Activated CD8-positive, alpha-beta memory T cell treated with anti-CD3 and anti-CD28 coated beads, Interleukin-2, amount 50 U/mL, for 1 hour (primary cell): ENCODE results near the gene IQCM.

ENCODE experiments used
- DNase-seq: peaks from one replicate; pipeline ENCODE4 v3.0.0-alpha.2; 2020; ENCODE audit errors: extremely low read depth

The IQCM gene

GRCh38 chr4:149815743-149816142 lies at the start of gene IQCM:
Gene IQCM, minus strand, starts transcription at chr4:149815843. Its CDS starts 73,152 bp downstream, at chr4:149742691.
- DNase-seq, result no peak

DNA sequence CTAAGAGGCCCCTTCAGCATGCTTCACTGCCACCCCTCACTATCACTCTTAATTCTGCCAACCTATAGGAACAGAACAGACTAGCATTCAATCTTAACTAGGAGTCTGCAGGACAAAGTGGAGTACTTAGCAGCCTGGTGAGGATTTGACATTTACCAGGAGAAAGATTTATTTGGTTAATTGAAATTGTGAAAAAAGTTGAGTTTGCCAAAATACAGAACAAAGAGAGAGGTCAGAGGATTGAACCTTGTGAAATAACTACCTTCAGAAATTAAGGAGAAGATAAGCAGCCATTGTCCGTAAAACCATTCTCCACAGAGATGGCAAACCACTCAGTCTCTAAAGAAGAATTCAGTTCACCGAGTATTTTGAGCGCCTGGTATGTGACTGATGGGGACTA lies 41.8 kb upstream of the IQCM start:
- no peak for DNase-seq

GRCh38 chr4:149845743-149846142 lies 30.1 kb upstream of the IQCM start:
- no peak for DNase-seq

DNA sequence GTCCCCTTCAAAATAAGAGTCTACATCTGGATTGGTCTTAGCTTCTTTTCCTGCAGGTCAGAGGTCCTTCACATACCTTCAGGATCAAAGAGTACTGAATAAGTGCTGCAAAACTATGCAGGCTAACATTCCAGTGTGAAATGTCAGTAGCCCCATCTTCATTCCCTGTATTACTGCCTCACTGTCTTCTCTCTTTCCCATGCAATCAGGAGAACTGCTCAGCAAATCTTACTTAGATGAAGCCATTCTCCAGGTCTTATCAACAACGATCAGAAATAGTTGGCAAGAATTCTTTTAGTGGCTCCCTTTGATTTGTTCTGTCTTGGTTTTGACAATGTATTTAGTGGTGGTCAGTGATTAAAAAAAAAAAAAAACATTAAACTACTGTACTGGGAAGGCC lies 26.0 kb upstream of the IQCM start:
- no peak for DNase-seq

- DNase-seq, result no peak
These were observed 22.4 kb upstream of the IQCM start for GRCh38 chr4:149838036-149838435.

- DNase-seq, result no peak
These were observed 20.9 kb upstream of the IQCM start for GRCh38 chr4:149836546-149836945.

DNA sequence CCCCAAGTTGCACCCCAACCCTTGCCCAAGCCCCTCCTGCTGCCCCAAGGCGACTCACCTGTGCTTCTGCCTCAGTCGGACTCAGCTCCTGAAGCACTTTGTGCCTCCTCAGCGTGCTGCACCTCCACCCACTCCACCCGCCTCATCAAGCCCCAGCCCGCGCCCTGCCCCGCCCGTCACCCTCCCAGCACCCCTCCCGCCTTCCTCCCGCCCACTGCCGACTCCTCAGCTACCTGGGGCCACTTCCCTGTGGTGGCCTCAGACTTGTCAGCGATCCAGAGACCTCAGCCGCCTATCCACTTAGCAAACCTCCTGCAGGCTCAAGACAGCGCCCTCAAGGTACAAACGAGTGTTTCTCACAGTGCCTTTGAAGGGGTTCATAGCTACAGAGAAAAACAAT lies 19.6 kb upstream of the IQCM start:
- no peak for DNase-seq

DNA sequence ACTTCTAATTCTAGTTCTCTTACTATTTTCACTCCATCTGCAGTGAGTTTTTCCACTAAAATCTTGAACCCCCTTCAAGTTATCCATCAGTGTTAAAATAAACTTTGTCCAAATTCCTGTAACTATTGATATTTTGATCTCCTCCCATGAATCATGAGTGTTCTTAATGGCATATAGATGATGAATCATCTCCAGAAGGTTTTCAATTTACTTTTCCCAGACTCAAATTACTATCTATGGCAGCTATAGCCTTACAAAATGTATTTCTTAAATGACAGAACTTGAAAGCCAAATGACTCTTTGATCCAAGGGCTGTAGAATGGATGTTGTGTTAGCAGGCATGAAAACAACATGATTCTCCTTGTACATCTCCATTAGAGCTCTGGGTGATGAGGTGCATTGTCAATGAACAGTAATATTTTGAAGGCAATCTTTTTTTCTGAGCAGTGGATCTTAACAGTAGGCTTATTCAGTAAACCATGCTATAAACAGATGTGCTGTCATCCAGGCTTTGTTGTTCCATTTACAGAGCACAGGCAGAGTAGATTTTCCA lies 16.1 kb upstream of the IQCM start:
- DNase-seq, result no peak

GRCh38 chr4:149830823-149831222 lies 15.2 kb upstream of the IQCM start:
- no peak for DNase-seq

- DNase-seq, result no peak
These were observed 9.7 kb upstream of the IQCM start for GRCh38 chr4:149825336-149825735.

DNA sequence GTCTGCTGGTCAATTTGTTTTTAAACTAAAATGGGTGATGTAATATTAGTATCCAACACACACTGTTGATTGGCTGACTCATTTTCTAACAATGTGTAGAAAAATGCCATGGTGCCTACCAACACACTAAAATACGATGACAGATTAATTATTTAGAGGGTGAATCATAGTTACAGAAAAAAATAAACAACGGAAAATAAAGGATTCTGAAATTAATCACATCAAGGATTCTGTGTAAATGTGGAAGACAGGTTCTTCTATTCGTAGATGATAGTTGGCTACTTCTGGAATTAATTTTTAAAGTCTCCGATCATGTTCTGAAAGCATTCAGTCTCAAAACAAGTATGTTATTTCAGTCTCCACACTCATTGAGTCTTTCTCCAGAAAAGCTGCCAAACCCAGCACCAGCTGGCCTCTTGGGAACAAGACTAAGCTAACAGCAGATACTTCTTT lies 8.2 kb upstream of the IQCM start:
- DNase-seq, result no peak

DNA sequence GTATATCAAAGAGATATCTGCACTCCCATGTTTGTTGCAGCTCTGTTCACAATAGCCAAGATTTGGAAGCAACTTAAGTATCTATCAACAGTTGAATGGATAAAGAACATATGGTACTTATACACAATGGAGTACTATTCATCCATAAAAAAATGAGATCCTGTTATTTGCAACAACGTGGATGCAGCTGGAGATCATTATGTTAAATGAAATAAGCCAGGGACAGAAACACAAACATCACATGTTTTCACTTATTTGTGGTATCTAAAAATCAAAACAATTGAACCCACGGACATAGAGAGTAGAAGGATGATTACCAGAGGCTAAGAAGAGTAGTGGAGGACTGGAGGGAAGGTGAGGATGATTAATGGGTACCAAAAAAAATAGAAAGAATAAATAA lies 14.2 kb downstream of the IQCM start:
- no peak for DNase-seq

- DNase-seq, result no peak
These were observed 16.1 kb downstream of the IQCM start for GRCh38 chr4:149799546-149799945.

DNA sequence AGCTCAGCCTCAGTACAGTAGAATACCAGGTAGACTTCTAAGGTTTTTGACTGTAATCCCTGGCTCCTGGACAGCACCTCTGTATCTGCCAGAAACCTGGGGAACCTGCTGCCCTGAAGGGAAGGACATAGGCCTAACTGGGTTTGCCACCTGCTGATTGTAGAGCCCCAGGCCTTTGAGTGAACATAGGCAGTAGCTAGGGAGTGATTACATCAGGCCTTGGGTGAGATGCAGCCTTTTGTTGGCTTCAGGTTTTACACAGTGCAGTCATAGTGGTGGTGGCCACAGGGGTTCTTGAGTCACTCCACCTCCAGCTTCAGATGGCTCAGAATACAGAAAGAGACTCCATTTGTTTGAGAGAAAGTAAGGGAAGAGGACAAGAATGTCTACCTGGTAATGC lies 19.3 kb downstream of the IQCM start:
- no peak for DNase-seq

DNA sequence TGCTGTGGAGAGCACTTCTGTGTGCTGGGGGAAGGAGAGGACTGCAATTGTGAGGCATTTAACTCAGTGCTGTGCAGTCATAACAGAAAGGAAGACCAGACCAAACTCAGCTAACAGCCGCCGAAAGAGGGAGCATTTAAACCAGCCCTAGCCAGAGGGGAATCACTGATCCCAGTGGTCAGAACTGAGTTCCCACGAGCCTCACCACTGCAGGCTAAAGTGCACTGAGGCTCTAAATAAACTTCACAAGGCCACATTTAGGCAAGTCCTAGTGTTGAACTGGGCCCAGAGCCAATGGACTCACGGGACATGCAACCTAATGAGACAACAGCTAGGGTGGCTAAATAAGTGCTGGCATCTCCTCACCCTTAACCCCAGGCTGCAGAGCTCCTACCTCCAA lies 20.4 kb downstream of the IQCM start:
- DNase-seq, result no peak

- no peak for DNase-seq
These were observed 21.3 kb downstream of the IQCM start for GRCh38 chr4:149794352-149794751.

GRCh38 chr4:149793459-149793858 lies 22.2 kb downstream of the IQCM start:
- DNase-seq, result no peak

- DNase-seq, result no peak
These were observed 23.8 kb downstream of the IQCM start for GRCh38 chr4:149791851-149792250.

DNA sequence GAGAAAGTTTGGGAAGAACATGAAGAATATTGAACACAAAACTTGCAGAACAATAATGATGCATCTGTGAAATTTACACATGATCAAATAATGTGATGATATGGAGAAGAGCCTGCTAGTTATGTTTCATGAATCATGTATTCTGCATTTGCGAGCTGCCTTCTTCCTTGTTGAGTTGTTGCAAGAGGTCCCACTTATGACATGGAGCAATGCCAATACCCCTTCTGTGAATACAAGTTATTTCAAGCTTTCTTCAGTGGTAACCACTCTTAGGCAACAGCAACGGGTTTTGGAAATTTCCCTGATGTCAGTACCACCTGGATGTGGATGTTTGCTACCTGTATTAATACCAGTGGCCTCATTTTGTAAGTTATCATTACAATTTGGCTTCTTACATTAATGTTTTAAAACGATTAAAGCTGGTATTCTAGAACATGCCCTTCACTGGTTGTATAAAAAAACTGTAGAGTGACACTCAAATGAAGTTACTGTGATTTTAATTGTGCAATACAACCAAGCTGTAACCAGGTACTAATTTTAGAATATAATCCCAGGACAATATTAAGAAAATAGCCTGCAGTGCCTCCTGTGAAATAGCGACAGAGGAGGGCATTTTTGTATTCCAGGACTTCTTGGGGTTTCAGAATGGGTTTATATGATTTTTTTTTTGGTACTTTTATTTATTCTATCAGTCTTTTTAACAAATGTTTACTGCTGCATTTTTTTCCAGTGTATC lies 25.3 kb downstream of the IQCM start:
- DNase-seq, result no peak

DNA sequence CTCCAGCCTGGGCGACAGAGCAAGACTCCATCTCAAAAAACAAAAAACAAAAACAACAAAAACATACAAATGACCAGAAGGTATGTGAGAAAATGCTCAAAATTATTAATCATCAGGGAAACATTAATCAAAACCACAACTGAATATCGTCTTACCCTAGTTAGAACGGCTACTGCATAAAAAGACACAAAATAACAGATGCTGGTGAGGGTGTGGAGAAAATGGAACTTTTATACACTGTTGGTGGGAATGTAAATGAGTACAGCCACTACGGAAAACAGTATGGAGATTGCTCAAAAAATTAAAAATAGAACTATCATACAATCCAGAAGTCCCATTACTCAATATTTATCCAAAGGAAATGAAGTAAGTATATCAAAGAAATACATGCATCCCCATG lies 27.3 kb downstream of the IQCM start:
- DNase-seq, result no peak

- no peak for DNase-seq
These were observed 29.8 kb downstream of the IQCM start for GRCh38 chr4:149785696-149786431.

- DNase-seq, result no peak
These were observed 31.6 kb downstream of the IQCM start for GRCh38 chr4:149784018-149784417.

- no peak for DNase-seq
These were observed 34.5 kb downstream of the IQCM start for GRCh38 chr4:149781150-149781549.
